RPMI7951 (cell line): ENCODE results near the gene CHPF2. TPM values are rescaled to one million over a fixed set of nuclear protein-coding genes. Genes with fewer than 3 reads are reported as not detected.

Experiments
- DNase-seq: peaks from one replicate; pipeline ENCODE4 v3.0.0-alpha.2; 2012; ENCODE audit warnings: low read depth
- total RNA-seq: library from RNA; depleted of rRNA; stranded (reverse); fragments of >200 nt; shearing (Covaris generic); gene quantifications from 2 replicates; pipeline ENCODE4 v1.2.3, GENCODE V29; 2014

The CHPF2 gene
- total RNA-seq, 1 experiment from 2014 or later = 28.0 TPM

DNA sequence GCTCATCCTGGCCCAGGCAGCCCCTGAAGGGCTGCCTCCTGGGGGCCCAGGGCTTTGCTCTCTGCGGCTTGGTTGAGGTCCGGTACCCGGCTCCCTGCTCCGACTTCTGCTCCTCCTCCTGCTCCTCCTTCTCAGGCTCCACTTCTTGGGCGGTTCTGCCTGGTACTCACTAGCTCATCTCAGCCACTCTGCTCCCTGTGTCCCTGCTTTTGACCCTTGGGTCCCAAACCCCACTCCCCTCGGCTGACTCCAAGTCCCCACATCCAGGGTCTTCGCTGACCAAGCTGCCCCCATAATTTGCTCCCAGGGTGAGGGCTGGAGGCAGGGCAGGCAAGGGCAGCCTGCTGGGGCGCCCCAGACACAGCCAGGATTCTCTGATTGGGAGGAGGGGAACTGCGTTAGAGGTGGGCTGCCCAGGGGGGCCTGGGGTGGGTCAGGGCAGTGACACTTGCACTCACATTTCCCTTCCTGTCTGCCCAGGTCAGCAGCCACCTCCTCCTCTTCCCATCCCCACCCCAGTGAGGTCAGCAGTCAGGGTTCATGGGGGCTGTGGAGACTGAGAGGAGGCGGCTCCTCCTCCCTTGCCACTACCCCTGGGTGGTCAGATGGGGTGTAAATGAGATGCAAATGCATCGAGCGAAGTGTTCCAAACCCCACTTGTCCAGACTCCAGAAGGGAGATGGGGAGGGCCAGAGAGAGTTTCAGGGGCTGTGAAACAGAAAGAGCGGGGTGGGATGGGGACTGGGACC lies 14.0 kb downstream of the CHPF2 start:
- DNase-seq = no peak

DNA sequence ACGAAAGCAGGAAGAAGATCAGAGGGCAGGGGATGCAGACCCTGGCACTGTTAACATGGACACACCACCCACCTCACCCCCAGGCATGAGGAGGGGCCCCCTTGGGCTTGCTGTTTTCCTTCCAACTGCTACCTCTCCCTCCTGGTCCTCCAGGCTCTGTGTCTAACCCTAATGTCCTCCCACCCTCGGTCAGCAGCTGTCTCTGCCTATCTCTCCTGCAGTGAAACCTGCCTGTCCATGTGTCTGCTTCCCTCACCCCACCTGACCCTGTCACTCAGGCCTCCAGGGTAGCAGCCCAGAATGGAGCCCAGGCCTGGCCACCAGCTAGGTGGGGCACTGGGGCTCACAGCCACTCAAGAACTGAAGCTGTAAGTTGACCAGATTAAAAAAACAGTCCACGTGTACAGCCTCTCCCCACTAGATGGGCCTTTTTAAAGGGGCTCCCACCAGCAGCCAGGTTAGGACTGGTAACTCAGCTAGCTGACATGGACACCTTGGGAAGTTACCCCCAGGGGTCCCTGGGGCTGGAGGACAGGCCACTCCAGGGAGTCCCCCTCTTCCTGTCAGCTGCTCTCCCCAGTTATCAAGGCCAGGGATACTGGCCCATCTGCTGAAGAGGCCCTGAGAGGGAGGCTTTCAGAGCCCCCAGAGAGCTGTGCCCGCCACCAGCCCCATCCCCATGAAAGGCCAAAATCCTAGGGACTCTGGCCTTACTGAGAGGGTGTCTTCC lies 14.7 kb downstream of the CHPF2 start:
- no peak for DNase-seq

DNA sequence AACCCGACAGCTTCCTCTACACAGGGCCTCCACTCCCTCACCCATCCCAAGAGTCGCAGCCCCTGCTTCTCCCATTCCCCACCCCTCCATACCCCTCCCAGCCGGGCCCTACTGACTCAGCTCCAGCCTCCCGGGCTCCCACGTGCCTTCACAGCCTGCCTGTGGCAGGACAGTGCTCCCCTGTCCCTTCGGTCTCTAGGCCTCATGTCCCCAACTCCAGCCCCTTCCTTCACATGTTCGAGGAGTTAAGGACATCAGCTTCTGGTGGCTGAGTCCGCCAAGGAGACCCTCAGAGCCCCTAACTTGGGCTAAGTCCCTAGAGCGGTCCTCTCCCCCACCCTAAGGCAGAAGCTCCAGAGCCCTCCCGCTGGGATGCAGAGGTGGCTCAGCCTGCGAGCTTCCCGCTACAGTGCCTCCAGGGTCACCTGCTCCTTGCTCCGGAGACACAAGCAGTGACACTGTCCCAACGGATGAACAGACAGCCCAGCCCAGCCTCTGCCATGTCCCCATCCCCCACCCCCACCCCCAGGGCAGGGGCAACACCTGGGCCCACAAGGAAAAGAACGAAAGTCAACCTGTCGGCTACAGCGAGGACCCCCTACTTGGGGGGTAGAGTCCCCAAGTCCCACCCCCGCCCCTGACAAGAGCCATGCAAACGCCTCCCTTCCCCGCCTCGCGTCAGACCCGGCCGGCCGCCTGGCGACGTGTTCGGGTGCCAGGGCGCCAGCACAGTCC lies 15.5 kb downstream of the CHPF2 start:
- DNase-seq = no peak

DNA sequence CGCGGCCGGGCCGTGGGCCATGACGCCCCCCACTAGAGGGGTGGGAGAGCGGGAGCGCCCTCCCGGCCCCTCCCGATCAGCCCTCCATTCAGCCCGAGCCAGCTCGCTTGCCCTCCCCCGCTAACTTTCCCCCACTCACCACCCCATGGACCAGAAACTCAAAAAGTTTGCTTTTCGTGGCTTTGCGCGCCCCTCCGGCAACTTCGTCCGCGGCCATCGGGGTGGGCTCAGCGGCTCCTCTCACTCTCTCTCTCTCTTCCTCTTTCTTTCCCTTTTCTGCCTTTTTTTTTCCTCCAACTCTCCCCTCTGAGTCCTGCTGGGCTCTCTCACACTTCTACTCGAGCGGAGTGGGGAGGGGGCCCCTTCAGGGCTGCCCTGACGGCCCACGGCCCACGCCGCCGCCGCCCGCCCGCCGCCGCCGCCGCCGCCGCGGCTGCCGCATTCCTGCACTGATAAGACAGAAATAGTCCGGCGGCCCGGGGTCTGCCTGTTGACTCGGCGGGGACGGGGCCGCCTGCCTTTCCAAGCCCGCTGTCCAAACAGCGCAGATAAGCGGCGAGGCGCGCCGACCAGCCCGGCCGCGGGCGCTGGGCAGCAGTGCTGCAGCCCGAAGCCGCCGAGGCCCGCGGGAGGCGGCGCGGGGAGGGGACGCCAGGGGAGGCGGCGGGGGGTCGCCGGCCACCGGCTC lies 16.2 kb downstream of the CHPF2 start, which contains the start of gene SMARCD3:
Gene SMARCD3, minus strand, starts transcription at position 349 of the 688 bp plus-strand sequence. Its CDS starts 132 bp downstream, at position 217.
- peak; percentile 64 for DNase-seq

DNA sequence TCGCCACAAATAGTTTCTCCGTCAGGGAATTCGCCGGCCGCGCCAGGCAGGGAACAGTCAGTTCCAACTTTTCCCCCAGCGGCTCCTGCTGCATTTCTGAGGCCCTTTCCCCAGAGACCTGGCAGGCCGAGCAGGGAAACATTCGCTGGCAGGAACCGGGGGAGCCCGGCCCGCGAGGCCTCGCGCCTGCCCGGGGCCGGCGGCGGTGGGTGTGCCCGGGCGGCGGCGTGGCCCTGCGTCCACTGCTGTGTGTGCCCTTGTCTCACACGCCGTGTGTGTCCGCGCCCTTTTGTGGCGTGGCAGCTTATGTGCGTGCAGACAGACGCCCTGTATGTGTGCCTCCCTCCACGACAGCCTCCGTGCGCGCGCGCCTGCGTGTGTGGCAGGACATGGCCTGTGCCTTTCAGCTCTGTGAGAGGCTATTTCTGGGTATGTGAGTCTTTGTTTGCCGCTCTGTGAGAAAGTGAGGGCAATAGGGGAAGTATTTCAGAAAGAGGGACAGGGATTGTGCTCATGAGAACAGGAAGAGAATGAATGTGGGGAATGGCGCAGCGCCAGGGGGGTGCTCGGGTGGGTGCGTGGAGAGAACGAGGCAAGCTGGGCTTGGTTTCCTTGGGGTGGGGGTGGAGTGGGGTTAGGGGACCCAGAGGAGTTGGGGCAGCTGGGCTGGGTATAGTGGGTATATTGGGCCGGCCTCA lies 16.9 kb downstream of the CHPF2 start:
- DNase-seq = peak; percentile 67

DNA sequence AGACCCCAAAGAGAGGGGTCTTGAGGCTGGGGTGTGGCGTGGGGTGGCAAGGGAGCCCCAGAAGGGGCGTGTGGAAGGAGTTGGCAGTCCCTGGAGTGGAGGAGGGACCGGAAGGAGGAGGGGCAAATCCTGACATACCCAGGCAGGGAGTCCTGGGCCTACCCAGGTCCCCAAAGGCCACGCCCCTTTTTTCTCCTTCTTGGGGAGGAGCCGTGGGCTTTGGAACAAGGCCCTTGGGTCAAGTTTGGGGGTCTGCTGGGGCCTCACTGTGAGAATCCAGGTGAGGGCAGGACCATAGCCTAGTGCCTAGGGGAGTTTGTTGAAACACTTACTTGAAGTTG lies 17.4 kb downstream of the CHPF2 start:
- peak; percentile 66 for DNase-seq

DNA sequence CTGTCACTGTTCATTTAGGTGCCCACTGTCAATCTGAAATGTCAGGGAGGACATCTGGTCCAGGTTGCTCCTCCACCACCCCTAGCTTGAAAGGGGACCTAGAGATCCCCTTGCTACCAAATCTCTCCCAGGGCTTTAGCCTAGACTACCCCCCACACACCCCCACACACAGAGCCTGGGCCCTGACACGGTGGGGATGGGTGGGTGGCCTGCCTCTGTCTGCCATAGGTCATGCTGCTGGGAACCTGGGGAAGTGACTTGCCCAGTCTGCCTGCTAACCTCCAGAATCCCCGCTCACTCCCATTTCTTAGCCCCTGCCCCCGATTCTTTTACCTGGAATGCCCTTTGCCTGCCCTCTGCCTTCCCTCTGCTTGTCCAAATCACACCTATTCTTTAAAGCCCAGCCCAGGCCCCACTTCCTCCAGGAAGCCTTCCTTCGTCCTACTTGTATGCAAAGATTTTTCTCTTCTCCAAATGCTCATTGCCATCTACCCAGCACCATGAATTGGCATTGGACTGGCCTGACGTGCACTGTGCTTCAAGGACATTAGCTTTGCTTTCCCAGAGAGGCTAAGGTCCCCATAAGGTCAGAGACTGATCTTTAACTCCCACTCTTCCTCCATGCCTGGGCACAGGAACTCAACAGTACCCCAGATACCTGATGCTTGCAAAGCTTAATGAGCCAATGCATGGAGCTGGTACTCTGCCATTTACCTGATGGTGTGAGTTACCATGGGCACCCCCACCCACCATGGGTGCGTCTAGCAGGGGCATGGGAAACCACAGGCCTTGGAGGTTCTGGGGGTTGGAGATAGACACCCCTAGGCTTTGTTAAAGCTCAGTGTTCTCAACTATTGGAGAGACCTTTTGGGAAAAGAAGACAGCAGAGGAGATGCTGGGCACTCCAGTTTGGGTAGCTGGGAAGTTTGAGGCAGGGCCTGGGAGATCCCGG lies 18.2 kb downstream of the CHPF2 start:
- DNase-seq = no peak

DNA sequence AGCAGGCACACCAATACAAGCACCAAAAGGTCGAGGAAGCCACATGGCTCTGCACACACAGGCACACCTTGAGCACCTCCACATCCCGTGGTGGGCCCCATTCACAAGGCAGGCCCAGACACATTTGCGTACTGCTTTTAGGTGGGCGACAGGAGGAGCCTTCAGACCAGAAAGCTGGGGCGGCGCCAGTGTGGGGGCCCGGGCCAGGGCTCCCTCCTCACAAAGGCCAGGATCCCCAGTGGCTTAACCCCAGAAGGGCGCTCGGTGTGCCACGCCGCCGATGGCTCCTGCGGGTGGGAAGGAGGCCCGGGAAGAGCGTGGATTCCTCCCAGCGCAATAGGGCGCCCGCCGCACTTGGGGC lies 19.0 kb downstream of the CHPF2 start:
- no peak for DNase-seq

DNA sequence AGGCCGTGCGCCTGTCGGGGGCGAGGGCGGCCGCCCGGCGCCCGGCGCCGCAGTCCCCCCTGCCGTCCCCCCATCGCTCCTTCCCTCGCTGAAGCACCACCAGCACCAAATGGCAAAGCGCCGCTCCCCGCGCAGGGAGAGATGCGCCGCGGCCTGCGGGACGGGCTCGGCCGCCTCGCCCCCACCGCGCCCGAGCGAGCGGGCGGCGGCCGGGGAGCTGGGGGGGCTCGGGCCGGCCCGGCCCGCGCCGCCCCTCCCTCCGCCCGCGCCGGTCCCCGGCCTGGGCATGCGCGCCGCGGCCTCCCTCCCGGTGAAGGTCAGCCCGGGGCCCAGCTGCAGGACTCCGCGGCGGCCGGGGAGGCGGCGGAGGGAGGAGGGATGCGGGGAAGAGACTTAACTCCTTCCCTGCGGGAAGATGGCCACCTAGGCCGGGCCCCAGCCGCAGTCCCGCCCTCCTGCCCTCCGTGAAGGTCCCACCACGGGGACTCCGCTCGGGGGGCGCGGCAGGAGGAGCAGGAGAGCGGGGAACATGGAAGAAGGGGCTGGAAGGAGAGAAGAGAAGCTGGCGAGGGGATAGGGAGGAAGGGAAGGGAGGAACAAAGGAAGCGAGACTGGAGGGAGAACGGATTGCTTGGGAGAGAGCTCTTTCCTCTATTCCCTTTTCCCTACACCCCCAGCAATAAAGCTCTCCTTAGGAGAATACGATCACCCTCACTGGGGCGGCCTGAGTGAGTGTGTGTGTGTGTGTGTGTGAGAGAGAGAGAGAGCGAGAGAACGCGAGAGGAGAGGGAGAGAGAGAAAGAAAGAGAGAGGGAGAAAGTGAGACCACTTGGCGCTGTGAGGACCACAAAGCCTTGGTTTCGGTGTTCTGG lies 19.6 kb downstream of the CHPF2 start:
- DNase-seq = peak; percentile 70

DNA sequence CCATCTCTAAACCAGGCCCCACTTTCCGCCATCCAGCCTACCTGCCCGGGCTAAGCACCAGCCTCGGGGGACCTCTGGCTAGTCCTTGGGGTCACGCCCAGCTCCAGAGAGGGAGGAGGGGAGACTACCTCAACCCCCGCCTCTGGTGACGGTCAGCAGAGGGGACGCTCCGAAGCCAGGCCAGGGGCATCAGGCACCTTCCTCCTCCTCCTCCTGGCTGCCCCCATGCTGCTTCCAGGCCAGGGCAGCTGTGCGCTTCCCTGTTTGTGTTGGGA lies 20.2 kb downstream of the CHPF2 start:
- DNase-seq = no peak

DNA sequence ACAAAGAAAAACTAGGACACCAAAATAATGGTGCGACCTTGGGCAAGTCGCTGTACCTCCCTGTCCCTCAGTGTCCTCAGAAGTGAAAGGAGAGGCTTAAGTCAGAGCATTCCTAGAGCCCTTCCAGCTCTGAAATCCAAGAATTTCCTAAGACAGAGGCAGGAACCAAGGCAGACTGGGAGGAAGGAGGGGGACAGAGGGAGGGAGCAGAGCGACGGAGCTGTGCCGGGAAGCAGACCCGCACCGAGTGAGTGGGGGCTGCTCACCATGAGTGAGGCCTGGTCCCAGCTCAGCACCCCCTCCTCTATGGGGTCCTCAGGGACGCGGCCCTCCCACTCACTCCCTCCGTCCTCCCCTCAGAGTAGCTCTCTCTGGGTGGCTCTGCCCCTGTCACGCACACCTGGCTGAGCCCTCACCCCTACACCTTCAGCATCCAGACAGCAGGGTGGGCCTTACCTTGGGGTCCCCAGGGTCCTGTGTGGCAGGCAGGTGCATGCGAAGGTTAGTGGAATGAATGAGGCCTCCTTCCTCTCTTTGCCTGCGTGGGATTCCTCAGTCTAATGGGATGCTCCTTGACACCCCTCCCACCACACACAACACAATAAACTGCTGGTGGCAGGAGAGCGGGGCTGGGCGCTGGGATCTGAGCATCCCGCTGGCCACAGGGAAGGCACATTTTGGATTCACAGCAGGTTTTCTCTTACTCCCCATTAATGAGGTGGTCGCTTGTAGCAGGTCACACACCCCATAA lies 20.9 kb downstream of the CHPF2 start:
- DNase-seq = no peak

DNA sequence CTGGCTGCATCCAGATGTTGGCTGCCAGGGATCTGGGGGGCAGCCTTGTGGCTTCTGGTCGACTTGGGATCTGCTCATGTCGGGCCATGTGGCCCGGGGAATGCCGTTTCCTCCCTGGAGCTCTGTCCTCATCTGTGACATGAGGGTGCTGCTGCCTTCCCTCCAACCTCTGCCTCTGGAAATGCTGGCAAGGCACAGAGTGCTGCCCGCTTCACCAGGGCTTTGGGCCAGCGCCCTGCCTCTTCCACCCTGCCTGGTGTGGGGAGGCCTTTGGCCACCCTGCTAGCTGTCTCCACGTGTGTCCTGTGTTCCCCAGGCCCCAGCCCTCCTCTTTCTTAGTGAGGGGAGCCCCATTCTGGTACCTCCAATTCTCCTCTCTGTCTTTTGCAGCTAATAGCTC lies 22.0 kb downstream of the CHPF2 start:
- no peak for DNase-seq

DNA sequence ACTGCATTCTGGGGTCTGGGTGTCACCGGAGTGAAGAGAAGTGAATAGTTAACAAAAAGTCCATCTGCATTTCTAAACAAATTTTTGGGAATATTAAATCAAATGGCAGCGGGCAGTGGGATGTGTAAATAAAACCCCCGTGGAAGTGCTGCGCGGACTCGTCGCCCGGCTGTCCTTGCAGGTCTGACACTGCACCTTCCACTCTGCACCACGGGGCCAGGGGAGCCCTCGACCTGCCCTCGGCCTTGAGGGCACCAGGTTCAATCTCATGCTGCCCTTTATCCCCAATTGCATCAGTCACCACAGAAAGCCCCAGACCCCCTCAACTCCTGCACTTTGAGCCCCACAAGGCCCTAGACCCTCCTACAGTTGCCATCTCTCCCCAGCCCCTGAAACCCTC lies 22.6 kb downstream of the CHPF2 start:
- DNase-seq = no peak

DNA sequence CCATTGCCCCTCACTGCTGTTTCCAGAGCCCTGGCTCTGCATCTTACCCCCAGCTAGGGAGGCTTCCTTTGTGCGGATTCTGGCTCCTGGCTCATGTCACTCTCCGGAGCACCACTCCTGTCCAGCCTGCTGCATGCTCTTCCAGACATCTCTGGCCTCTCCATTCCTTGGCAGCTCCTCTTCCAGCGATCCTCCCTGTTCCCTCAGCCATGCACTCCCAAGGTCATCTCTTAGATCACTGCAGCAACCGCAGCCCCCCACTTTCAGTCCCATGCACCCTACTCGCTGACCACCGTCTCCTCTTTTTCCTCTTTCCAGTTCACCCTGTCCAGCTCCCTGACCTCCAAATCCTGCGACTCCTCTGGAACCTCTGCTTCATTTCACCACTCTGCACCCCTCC lies 23.1 kb downstream of the CHPF2 start:
- no peak for DNase-seq

DNA sequence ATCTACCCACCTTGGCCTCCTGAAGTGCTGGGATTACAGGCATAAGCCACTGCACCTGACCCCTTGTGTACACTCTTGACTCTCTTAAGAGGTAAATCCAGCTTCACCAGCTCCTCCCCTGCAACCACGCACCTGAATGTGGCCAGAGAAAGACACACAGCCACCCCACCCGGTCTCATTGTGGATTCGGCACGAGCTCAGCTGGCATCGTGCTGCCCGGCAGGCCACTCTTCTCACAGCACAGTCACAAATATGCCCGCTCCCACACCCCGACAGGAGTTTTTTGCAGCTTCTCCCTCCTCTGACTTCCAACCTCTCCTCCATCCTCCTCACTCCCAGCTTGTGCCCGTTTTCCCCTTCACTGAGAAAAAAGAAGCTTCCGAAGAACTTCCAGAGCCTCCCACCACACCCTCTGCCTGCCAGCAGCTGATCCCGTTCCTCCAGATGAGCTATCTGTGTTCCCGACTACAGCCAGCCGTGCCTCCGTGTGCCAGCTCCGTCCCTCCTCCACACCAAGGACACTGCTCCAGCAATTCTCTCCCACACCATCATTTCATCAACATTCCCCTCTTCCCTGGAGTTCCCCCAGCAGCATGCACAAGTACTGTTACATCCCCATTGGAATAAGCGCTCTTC lies 24.2 kb downstream of the CHPF2 start:
- no peak for DNase-seq

DNA sequence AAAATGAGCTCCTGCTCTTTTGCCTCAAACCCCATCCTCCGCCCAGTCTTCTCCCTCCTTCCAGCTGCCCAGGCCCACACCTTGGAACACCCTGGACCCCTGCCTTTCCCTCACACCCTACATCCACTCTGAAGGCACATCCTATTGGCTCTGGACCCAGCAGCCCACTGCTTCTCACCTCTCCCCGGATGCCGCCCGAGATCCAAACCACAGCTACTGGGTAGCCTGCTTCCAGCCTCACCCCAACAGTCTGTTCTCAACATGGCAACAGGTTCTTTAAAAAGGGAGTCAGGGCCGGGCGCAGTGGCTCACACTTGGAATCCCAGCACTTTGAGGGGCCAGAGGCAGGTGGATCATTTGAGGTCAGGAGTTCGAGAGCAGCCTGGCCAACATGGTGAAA lies 25.7 kb downstream of the CHPF2 start:
- no peak for DNase-seq

DNA sequence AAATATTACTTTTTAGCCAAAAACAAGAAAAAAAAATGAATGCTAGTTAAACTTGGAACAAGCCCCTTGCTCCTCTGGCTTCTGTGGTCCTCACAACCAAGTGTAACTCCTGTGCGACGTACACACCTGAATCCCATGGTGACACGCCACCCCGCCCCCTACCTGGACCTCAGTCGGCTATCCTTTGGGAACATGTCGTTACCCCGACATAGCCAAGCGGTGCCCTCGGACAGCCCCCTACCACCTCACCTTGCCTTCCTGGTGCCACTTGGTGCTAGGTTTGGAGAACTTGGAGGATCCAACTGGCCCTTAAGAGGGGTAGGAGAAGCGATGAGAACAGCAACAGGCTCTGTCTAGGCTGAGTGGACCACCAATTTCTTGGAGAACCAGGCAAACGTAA lies 28.2 kb downstream of the CHPF2 start:
- DNase-seq = no peak

DNA sequence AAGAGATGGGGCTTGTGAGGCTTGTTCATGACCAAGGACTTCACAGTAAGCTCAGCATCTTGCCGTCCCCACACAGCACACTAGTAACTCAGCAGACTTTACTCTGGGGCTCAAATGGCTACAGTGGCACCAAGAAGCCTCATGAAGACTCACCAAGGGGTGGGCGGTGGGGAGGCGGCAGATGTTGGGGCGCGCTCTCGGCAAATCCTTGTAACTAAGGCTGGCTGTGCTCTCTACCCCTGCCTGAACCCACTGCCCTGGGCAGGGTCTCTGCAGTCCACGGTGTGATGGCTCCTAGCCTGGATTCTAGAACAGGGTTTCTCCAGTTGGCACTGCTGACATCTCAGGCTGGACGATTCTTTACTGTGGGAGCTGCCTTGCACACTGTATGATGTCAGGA lies 28.6 kb downstream of the CHPF2 start:
- no peak for DNase-seq

DNA sequence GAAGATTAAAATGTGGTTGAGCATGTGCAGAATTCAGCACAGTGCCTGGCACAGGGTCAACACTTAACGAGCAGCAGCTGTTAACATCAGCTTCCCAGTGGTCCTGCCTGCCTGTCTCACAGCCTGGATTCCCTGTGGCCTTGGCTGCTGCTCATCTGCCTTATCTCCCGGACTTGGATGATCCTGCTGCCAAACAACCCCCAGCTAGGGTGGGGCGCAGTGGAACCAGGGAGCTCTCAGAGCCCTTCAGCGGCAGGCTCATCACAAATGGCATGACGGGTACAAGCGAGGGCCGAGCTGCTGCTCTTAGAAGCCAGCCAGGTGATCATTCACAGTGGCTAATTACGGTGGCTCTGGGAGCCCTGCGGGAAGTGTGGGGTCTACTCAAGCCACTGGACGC lies 29.2 kb downstream of the CHPF2 start:
- DNase-seq = no peak
